ENCODE data around the gene SAXO2.
"Not testable (repeated sequence)": the region's sequence is repeated elsewhere in the genome, so short reads cannot be mapped to it uniquely, and the experiment has no call there.

The SAXO2 gene

GRCh38 chr15:82300883-82301282 lies 38.3 kb downstream of the SAXO2 start:
- Mint-ChIP-seq H3K4me1 (ENCODE audit: low read depth) (peaks cover 17% of the 10 kb centered on the region), H3K27me3 (no peaks in the 10 kb centered on the region), H3K4me3 (no peak overlapping the region), H3K9me3 (ENCODE audit: low read depth) (no peaks in the 10 kb centered on the region), H3K27ac (no peak overlapping the region), H3K36me3 (no peaks in the 10 kb centered on the region)

- no peaks in the 10 kb centered on the region for H3K9me3 Mint-ChIP-seq (ENCODE audit: low read depth)
- H3K4me3 Mint-ChIP-seq, result no peak overlapping the region
- H3K27ac Mint-ChIP-seq, result no peak overlapping the region
- no peaks in the 10 kb centered on the region for H3K36me3 Mint-ChIP-seq
- no peaks in the 10 kb centered on the region for H3K27me3 Mint-ChIP-seq
- peaks cover 17% of the 10 kb centered on the region for H3K4me1 Mint-ChIP-seq (ENCODE audit: low read depth)
Observed at GRCh38 chr15:82301296-82302016, 38.8 kb downstream of the SAXO2 start.

- H3K27ac Mint-ChIP-seq, result no peak overlapping the region
- no peaks in the 10 kb centered on the region for H3K27me3 Mint-ChIP-seq
- no peaks in the 10 kb centered on the region for H3K9me3 Mint-ChIP-seq (ENCODE audit: low read depth)
- H3K4me3 Mint-ChIP-seq, result no peak overlapping the region
- peaks cover 6% of the 10 kb centered on the region for H3K36me3 Mint-ChIP-seq
- peaks cover 8% of the 10 kb centered on the region for H3K4me1 Mint-ChIP-seq (ENCODE audit: low read depth)
Observed at GRCh38 chr15:82303956-82304777, 41.5 kb downstream of the SAXO2 start.

GRCh38 chr15:82304778-82305090 lies 42.1 kb downstream of the SAXO2 start:
- Mint-ChIP-seq H3K4me3 (no peak overlapping the region), H3K4me1 (ENCODE audit: low read depth) (peaks cover 8% of the 10 kb centered on the region), H3K27ac (no peak overlapping the region), H3K36me3 (peaks cover 6% of the 10 kb centered on the region), H3K9me3 (ENCODE audit: low read depth) (no peaks in the 10 kb centered on the region), H3K27me3 (no peaks in the 10 kb centered on the region)

GRCh38 chr15:82305621-82306048 lies 43.0 kb downstream of the SAXO2 start:
- no peaks in the 10 kb centered on the region for H3K27me3 Mint-ChIP-seq
- H3K9me3 Mint-ChIP-seq (ENCODE audit: low read depth), result no peaks in the 10 kb centered on the region
- no peak overlapping the region for H3K27ac Mint-ChIP-seq
- H3K4me3 Mint-ChIP-seq, result no peak overlapping the region
- peaks cover 8% of the 10 kb centered on the region for H3K4me1 Mint-ChIP-seq (ENCODE audit: low read depth)
- H3K36me3 Mint-ChIP-seq, result peaks cover 9% of the 10 kb centered on the region

- Mint-ChIP-seq H3K9me3 (ENCODE audit: low read depth) (no peaks in the 10 kb centered on the region), H3K36me3 (peaks cover 10% of the 10 kb centered on the region), H3K4me1 (ENCODE audit: low read depth) (peaks cover 8% of the 10 kb centered on the region), H3K27ac (no peak overlapping the region), H3K27me3 (no peaks in the 10 kb centered on the region), H3K4me3 (no peak overlapping the region)
Observed at GRCh38 chr15:82306791-82307713, 44.4 kb downstream of the SAXO2 start.

- H3K27me3 Mint-ChIP-seq, result no peaks in the 10 kb centered on the region
- H3K36me3 Mint-ChIP-seq, result peaks cover 10% of the 10 kb centered on the region
- no peaks in the 10 kb centered on the region for H3K9me3 Mint-ChIP-seq (ENCODE audit: low read depth)
- H3K27ac Mint-ChIP-seq, result no peak overlapping the region
- H3K4me1 Mint-ChIP-seq (ENCODE audit: low read depth), result peaks cover 8% of the 10 kb centered on the region
- H3K4me3 Mint-ChIP-seq, result no peak overlapping the region
Observed at GRCh38 chr15:82307714-82308081, 45.1 kb downstream of the SAXO2 start.

GRCh38 chr15:82309802-82310201 lies 47.2 kb downstream of the SAXO2 start:
- no peak overlapping the region for H3K27ac Mint-ChIP-seq
- H3K27me3 Mint-ChIP-seq, result no peaks in the 10 kb centered on the region
- H3K36me3 Mint-ChIP-seq, result peaks cover 10% of the 10 kb centered on the region
- H3K4me1 Mint-ChIP-seq (ENCODE audit: low read depth), result peaks cover 6% of the 10 kb centered on the region
- H3K9me3 Mint-ChIP-seq (ENCODE audit: low read depth), result no peaks in the 10 kb centered on the region
- no peak overlapping the region for H3K4me3 Mint-ChIP-seq

- not testable (repeated sequence) for H3K27ac Mint-ChIP-seq; H3K36me3 Mint-ChIP-seq; H3K9me3 Mint-ChIP-seq (ENCODE audit: low read depth); H3K4me1 Mint-ChIP-seq (ENCODE audit: low read depth); H3K4me3 Mint-ChIP-seq; H3K27me3 Mint-ChIP-seq
Observed at GRCh38 chr15:82311321-82311720, 48.7 kb downstream of the SAXO2 start.

GRCh38 chr15:82312586-82313349 lies 50.1 kb downstream of the SAXO2 start:
- Mint-ChIP-seq H3K27ac (no peak overlapping the region), H3K4me3 (no peak overlapping the region), H3K4me1 (ENCODE audit: low read depth) (no peaks in the 10 kb centered on the region), H3K9me3 (ENCODE audit: low read depth) (no peaks in the 10 kb centered on the region), H3K36me3 (peaks cover 7% of the 10 kb centered on the region), H3K27me3 (no peaks in the 10 kb centered on the region)

GRCh38 chr15:82313446-82313845 lies 50.8 kb downstream of the SAXO2 start:
- Mint-ChIP-seq H3K27ac (no peak overlapping the region), H3K4me1 (ENCODE audit: low read depth) (no peaks in the 10 kb centered on the region), H3K36me3 (peaks cover 7% of the 10 kb centered on the region), H3K27me3 (no peaks in the 10 kb centered on the region), H3K4me3 (no peak overlapping the region), H3K9me3 (ENCODE audit: low read depth) (no peaks in the 10 kb centered on the region)

GRCh38 chr15:82313951-82314768 lies 51.5 kb downstream of the SAXO2 start:
- not testable (repeated sequence) for H3K9me3 Mint-ChIP-seq (ENCODE audit: low read depth); H3K4me1 Mint-ChIP-seq (ENCODE audit: low read depth); H3K4me3 Mint-ChIP-seq; H3K36me3 Mint-ChIP-seq; H3K27me3 Mint-ChIP-seq; H3K27ac Mint-ChIP-seq

- H3K9me3 Mint-ChIP-seq (ENCODE audit: low read depth), result no peaks in the 10 kb centered on the region
- peaks cover 4% of the 10 kb centered on the region for H3K36me3 Mint-ChIP-seq
- no peak overlapping the region for H3K4me3 Mint-ChIP-seq
- H3K4me1 Mint-ChIP-seq (ENCODE audit: low read depth), result no peaks in the 10 kb centered on the region
- H3K27ac Mint-ChIP-seq, result no peak overlapping the region
- H3K27me3 Mint-ChIP-seq, result no peaks in the 10 kb centered on the region
Observed at GRCh38 chr15:82314769-82315518, 52.3 kb downstream of the SAXO2 start.

Data from activated naive CD8-positive, alpha-beta T cell (primary cell).